ENCODE measurements around the gene DYNC2LI1. TPM values are rescaled to one million over a fixed set of nuclear protein-coding genes. Genes with fewer than 3 reads are reported as not detected.

The DYNC2LI1 gene
- polyA plus RNA-seq, 2 of the 4 experiments (the other 2 are of a cell fraction): 22.2 to 44.3 TPM

- no peak for FAIRE-seq
- H3K27ac ChIP-seq: no peak overlapping the region
- WGBS (ENCODE audit: missing lambda C conversion rate): 73% methylated on average over 2 of the region's 2 CpGs
- TF ChIP-seq CHD4 (IDR thresholded peaks at IDR 0.05; ENCODE audit: borderline replicate concordance) (no peak), RAD21 (conservative IDR thresholded peaks at IDR 0.05 in 1 of 2, IDR thresholded peaks at IDR 0.05 in 1 of 2) (no peak), HDAC2 (IDR thresholded peaks at IDR 0.05) (no peak), USF2 (IDR thresholded peaks at IDR 0.05) (no peak), PHF8 (IDR thresholded peaks at IDR 0.05; ENCODE audit: borderline replicate concordance, low read depth) (no peak), RARB (CRISPR knock-in tag; IDR thresholded peaks at IDR 0.05) (no peak), SMC3 (IDR thresholded peaks at IDR 0.05) (no peak), EHF (CRISPR knock-in tag; IDR thresholded peaks at IDR 0.05) (no peak)
- no peak for DNase-seq (ENCODE audit: low read depth in 1 of 2, low spot score in 1 of 2)
- ChIA-PET CTCF (interaction anchor here (0.9 kb wide), 1 partner anchor 10 kb away, joined by 3 read pairs; no protein-coding TSS in a partner anchor), POLR2A (no interaction called here)
- H3K9me3 ChIP-seq: no peaks in the 10 kb centered on the region
- no peak for ATAC-seq
- H3K4me2 ChIP-seq: no peak overlapping the region
- H3K4me3 ChIP-seq: no peak overlapping the region
- peaks cover 9% of the 10 kb centered on the region for H3K4me1 ChIP-seq
Measured at GRCh38 chr2:43812947-43813346, 39.1 kb downstream of the DYNC2LI1 start.

DNA sequence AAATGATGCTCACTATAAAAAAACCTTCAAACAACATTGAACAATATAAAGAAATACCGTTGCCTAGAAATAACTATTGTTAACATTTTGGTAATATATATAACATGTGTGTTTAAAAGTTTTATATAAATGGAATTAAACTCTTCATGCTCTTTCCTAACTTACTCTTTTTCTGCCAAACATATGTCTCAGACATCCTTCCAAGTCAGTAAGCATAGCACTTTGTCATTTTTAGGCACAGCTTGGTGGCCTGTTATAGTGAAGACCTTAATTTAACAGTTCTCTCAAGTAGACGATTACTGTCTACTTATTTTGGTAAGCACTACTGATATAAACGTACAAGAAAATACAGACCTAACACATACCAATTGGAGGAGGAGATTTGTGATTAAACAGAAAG is 40.9 kb downstream of the DYNC2LI1 start:
- H3K9me3 ChIP-seq: no peaks in the 10 kb centered on the region
- H3K4me1 ChIP-seq: peaks cover 3% of the 10 kb centered on the region; the same call in 1 of the 3 replicates
- ATAC-seq: no peak
- CTCF ChIA-PET: no interaction called here
- H3K4me3 ChIP-seq: no peak overlapping the region
- no peak overlapping the region for H3K4me2 ChIP-seq
- POLR2A ChIA-PET: no interaction called here
- DNase-seq (ENCODE audit: low read depth in 1 of 2, low spot score in 1 of 2): no peak
- FAIRE-seq: no peak
- no peak overlapping the region for H3K27ac ChIP-seq
- no peak for TF ChIP-seq HOXA7 (CRISPR knock-in tag; IDR thresholded peaks at IDR 0.05)
- no peak for TF ChIP-seq FOSL2 (IDR thresholded peaks at IDR 0.05)
- TF ChIP-seq FOSL2 (CRISPR knock-in tag; IDR thresholded peaks at IDR 0.05): no peak
- no peak for TF ChIP-seq EHF (CRISPR knock-in tag; IDR thresholded peaks at IDR 0.05)
- TF ChIP-seq, protein P1, sequence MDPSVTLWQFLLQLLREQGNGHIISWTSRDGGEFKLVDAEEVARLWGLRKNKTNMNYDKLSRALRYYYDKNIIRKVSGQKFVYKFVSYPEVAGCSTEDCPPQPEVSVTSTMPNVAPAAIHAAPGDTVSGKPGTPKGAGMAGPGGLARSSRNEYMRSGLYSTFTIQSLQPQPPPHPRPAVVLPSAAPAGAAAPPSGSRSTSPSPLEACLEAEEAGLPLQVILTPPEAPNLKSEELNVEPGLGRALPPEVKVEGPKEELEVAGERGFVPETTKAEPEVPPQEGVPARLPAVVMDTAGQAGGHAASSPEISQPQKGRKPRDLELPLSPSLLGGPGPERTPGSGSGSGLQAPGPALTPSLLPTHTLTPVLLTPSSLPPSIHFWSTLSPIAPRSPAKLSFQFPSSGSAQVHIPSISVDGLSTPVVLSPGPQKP (IDR thresholded peaks at IDR 0.05; ENCODE audit: low read depth, low read length): no peak
- no peak for TF ChIP-seq NPAS2 (CRISPR knock-in tag; IDR thresholded peaks at IDR 0.05; ENCODE audit: borderline replicate concordance)
- no peak for TF ChIP-seq NFE2L2 (conservative IDR thresholded peaks at IDR 0.05; ENCODE audit: low read length)
- WGBS (ENCODE audit: missing lambda C conversion rate): 79% methylated on average over 3 of the region's 3 CpGs

GRCh38 chr2:43818761-43819160 is 44.9 kb downstream of the DYNC2LI1 start:
- WGBS (ENCODE audit: missing lambda C conversion rate): 73% methylated on average over 5 of the region's 5 CpGs
- no peak for FAIRE-seq
- POLR2A ChIA-PET: no interaction called here
- Histone ChIP-seq H3K9me3 (no peaks in the 10 kb centered on the region), H3K27ac (no peak overlapping the region), H3K4me3 (no peak overlapping the region), H3K4me1 (peaks cover 3% of the 10 kb centered on the region; the same call in 1 of the 3 replicates), H3K4me2 (no peak overlapping the region)
- CTCF ChIA-PET: no interaction called here
- ATAC-seq: no peak
- DNase-seq (ENCODE audit: low read depth in 1 of 2, low spot score in 1 of 2): peak in 1 of 2 experiments; percentile 35
- TF ChIP-seq RNF2 (IDR thresholded peaks at IDR 0.05; ENCODE audit: borderline replicate concordance, low read depth) (no peak), ATOH8 (CRISPR knock-in tag; IDR thresholded peaks at IDR 0.05; ENCODE audit: low read depth) (no peak), MYC (IDR thresholded peaks at IDR 0.05; ENCODE audit: borderline replicate concordance, low read length) (no peak), FOSL2 (IDR thresholded peaks at IDR 0.05) (no peak), FOSL2 (CRISPR knock-in tag; IDR thresholded peaks at IDR 0.05) (no peak), NPAS2 (CRISPR knock-in tag; IDR thresholded peaks at IDR 0.05; ENCODE audit: borderline replicate concordance) (no peak), CHD2 (IDR thresholded peaks at IDR 0.05; ENCODE audit: low read length, partially characterized antibody) (no peak), ZNF302 (CRISPR knock-in tag; IDR thresholded peaks at IDR 0.05) (no peak), RARB (CRISPR knock-in tag; IDR thresholded peaks at IDR 0.05) (no peak), RAD21 (conservative IDR thresholded peaks at IDR 0.05 in 1 of 2, IDR thresholded peaks at IDR 0.05 in 1 of 2) (no peak)
- TF ChIP-seq, protein P2, sequence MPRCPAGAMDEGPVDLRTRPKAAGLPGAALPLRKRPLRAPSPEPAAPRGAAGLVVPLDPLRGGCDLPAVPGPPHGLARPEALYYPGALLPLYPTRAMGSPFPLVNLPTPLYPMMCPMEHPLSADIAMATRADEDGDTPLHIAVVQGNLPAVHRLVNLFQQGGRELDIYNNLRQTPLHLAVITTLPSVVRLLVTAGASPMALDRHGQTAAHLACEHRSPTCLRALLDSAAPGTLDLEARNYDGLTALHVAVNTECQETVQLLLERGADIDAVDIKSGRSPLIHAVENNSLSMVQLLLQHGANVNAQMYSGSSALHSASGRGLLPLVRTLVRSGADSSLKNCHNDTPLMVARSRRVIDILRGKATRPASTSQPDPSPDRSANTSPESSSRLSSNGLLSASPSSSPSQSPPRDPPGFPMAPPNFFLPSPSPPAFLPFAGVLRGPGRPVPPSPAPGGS (IDR thresholded peaks at IDR 0.05): no peak
- TF ChIP-seq, protein P3, sequence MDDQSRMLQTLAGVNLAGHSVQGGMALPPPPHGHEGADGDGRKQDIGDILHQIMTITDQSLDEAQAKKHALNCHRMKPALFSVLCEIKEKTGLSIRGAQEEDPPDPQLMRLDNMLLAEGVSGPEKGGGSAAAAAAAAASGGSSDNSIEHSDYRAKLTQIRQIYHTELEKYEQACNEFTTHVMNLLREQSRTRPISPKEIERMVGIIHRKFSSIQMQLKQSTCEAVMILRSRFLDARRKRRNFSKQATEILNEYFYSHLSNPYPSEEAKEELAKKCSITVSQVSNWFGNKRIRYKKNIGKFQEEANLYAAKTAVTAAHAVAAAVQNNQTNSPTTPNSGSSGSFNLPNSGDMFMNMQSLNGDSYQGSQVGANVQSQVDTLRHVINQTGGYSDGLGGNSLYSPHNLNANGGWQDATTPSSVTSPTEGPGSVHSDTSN (IDR thresholded peaks at IDR 0.05): no peak

All from A549 (cell line).